NCI-H1048 (cell line): Measurements from ENCODE around the gene ITPK1.

Experiments used
- DNase-seq: peaks from one replicate; lab custom pipeline; 2025; lab: John Stamatoyannopoulos, UW

ITPK1 gene

GRCh38 chr14:92968291-92969020, 147.3 kb downstream of the ITPK1 start:
- no peak for DNase-seq

DNA sequence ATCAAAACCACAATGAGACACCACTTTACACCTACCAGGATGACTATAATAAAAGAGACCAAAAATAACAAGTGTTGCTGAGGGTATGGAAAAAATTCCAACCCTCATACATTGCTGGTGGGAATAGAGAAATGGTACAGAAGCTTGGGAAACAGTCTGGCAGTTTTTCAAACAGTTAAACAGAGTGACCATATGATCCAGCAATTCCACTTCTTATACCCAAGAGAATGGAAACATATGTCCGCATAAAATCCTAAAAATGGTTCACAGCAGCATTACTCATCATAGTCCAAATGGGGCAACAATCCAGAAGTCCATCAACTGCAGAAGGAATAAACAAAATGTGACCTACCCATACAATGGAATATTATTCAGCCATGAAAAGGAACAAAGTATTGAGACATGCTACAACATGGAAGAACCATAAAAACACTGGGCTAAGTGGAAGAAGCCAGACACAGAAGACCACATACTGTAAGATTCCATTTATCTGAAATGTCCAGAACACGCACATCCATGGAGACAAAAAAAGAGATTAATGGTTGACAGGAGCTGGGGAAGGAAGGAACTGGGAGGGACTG, 148.3 kb downstream of the ITPK1 start:
- DNase-seq: no peak

DNA sequence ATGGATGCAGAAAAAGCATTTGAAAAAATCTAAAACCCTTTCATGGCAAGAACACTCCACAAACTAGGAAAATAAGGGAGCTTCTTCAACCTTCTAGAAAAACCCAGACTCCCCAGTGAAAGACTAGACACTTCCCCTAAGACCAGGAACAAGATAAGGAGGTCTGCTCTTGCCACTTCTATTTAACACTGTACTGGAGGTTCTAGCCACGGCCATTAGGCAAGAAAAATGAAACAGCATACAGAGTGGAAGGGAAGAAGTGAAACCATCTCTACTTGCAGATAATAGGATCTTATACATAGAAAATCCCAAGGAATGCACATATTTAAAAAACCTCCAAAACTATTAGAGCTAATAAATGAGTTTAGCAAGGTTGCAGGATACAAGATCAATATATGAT, 150.4 kb downstream of the ITPK1 start:
- DNase-seq: no peak

DNA sequence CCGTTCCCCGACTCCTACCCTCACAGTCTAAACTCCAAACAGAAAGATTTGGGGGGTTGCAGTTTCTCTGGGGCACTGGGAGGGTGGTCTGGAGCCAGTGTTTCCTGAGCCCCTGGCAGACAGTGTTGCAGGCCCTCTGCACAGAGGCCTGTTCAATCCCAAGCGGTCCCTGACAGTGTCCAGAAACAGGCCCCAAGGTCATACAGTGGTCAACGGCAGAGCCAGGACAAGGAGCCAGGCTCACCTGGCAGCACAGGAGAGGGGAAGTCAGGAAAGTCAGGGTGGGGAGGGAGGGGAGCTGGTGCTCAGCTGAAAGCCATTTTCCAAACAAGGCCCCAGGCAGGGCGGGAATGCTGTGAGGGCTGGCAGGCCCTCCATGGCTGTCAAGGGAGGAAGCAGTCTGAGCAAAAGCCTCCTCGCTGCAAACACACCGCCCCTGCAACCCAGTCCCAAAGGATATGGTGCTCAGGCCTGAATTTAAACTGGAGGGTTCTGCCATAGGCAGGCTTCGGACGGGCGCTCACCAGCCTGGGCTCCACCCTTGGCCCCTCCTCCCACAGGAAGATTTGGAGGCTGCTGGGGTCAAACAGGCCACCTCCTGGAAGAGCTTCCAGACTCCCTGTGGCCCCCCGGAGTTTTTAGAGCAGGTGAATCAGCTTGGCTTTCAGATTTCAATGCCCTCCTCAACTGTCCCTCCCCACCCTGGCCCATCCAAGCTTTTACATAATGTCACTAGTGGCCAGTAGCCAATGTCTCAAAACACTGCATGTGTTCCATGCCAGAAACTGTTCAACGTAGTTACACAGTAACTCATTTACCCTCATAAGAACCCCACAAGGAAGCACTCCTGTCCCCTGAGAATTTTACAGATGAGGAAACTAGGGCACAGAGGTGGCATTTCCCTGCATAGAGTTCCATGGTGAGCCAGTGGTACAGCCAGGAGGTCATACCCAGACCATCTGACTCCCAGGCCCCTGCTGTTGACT, 151.3 kb downstream of the ITPK1 start:
- no peak for DNase-seq

GRCh38 chr14:92963301-92964123, 152.2 kb downstream of the ITPK1 start:
- DNase-seq: no peak

DNA sequence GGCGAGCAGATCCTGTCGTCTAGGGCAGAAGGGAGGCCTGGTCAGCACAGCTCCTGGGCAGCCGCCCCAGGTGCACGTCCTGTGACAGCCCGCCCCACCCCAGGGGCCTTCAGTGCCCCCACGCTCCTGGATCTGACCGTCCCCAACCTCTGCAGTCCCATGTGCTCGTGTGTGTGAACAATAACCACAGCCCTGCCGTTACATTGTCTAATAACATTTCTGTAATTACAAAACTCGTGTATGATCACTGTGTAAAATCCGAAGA, 153.0 kb downstream of the ITPK1 start:
- DNase-seq: no peak

DNA sequence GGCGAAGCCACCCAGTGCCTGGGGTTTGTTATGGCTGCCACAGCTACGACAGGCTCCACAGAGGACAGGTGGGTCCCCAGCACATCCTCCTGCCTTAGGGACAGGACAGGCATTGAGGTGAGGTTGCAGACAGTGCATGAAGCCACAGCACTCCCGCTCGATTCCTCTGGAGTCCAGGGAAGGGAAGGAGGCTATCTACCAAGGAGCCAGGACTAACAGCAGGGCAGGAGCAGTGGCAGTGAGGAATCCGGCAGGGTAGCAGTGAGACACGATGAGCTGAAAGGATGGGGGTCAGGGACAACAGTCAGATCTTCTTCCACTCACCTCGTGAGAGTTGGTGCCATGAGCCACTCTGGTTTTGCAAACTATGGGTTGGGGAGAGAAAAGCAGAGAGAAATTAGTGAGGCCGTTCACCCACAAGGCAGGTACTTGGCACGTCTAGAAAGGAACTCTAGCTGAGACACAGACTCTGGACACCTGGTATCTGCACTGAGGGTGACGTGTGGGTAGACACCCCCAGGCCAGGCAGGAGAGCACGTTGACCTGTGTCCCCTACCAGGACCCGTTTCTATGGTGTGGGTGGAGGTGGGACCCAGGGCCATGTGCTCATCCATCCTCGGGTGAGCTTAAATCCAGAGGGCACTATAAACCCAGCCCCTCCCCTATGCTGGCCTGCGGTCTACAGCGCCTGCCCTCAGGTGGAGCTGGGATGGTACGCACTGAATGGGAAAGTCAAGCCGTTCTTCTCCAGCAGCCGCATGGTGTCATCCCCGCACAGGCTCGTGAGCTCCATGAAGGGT, 153.5 kb downstream of the ITPK1 start:
- no peak for DNase-seq

- DNase-seq: no peak
These were observed 154.2 kb downstream of the ITPK1 start for GRCh38 chr14:92961567-92961855.

- DNase-seq: no peak
These were observed 154.8 kb downstream of the ITPK1 start for GRCh38 chr14:92960706-92961566.

DNA sequence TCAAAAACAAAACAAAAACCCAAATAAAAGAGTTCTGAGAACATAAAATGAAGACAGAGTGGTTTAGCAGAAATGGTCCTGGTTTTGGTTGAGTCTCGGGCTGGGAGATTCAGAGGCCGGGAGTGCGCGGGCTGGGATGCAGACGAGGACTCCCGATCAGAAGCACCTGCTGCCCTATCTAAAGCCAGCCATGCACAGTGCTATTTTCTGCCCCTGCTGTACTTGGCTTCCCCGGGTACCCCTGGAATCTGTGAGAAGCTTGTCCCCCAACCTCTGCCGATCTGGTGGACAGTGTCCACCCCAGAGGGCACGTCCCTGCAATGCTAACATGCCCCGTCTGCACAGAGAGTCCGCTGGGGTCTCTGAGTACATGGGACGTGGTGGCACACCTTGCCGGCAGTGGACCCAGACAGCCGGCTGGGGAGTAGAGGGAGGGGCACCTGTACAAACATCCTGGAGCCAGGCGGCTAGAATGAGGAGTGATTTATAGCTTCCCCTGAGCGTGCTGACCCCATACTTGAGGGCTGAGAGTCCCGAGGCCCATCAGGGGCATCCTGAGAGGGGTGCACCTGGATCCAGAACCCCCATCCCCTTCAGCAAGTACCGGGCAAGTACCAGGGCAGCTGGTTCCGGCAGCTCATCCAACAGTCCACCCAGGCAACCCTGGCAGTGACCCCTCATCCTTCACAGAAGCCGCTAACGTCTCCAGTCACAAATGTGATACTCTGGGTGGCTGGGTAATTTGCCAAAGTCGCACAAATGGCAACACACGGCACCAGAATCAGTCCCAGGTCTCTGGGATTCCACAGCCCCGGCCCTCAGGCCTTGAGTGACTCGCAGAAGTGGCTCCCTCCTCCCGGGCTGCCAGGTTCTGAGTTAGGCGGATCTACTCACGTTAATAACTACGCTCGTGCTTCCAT, 155.7 kb downstream of the ITPK1 start:
- DNase-seq: no peak

- DNase-seq: no peak
These were observed 156.6 kb downstream of the ITPK1 start for GRCh38 chr14:92959189-92959531.

GRCh38 chr14:92958373-92959188, 157.1 kb downstream of the ITPK1 start:
- no peak for DNase-seq

GRCh38 chr14:92956961-92957360, 158.8 kb downstream of the ITPK1 start:
- no peak for DNase-seq

GRCh38 chr14:92955381-92955780, 160.3 kb downstream of the ITPK1 start:
- no peak for DNase-seq

GRCh38 chr14:92954933-92955332, 160.8 kb downstream of the ITPK1 start:
- DNase-seq: no peak

- DNase-seq: no peak
These were observed 162.2 kb downstream of the ITPK1 start for GRCh38 chr14:92953526-92953925.

GRCh38 chr14:92952481-92953298, 163.0 kb downstream of the ITPK1 start:
- DNase-seq: no peak
